ENCODE results near the gene IRX5.

GRCh38 chr16:54901606-54902005 is 29.1 kb upstream of the IRX5 start:
- TF ChIP-seq CTCF (IDR thresholded peaks at IDR 0.05; ENCODE audit: low read depth, low read length, poor library complexity, severe bottlenecking) (no peak), EZH2phosphoT487 (IDR thresholded peaks at IDR 0.05; ENCODE audit: borderline replicate concordance, low read length) (no peak)
